ENCODE results near the gene ATAD3A.
A peak's percentile ranks its signal among the peaks of the same experiment; 100 is the strongest.
"Not testable (repeated sequence)": the region's sequence is repeated elsewhere in the genome, so short reads cannot be mapped to it uniquely, and the experiment has no call there.

ATAD3A gene

DNA sequence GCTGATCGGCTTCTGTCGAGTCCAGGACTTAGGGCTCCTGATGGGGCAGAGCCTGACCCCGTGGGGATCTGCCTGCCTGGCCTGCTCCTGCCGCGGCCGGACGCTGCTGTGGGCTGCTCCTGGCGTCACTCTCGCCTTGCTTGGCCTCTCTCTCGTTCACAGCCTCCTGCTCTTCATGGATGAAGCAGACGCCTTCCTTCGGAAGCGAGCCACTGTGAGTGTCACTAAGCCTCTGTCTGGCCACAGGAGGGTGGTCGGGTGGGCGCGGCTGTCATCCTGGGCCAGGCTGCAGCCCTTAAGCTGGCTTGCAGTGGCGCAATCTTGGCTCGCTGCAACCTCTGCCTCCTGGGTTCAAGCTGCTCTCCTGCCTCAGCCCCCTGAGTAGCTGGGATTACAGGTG lies 24.3 kb upstream of the ATAD3A start:
- no peak overlapping the region for H3K4me3 ChIP-seq (replicated peaks in 1 of 2; ENCODE audit: low read depth in 2 of 2, low read length in 2 of 2)
- no peak for DNase-seq (ENCODE audit: low read depth in 2 of 2)
- TF ChIP-seq, protein P1, sequence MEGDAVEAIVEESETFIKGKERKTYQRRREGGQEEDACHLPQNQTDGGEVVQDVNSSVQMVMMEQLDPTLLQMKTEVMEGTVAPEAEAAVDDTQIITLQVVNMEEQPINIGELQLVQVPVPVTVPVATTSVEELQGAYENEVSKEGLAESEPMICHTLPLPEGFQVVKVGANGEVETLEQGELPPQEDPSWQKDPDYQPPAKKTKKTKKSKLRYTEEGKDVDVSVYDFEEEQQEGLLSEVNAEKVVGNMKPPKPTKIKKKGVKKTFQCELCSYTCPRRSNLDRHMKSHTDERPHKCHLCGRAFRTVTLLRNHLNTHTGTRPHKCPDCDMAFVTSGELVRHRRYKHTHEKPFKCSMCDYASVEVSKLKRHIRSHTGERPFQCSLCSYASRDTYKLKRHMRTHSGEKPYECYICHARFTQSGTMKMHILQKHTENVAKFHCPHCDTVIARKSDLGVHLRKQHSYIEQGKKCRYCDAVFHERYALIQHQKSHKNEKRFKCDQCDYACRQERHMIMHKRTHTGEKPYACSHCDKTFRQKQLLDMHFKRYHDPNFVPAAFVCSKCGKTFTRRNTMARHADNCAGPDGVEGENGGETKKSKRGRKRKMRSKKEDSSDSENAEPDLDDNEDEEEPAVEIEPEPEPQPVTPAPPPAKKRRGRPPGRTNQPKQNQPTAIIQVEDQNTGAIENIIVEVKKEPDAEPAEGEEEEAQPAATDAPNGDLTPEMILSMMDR (IDR thresholded peaks at IDR 0.05; ENCODE audit: low read depth, low read length), result no peak

DNA sequence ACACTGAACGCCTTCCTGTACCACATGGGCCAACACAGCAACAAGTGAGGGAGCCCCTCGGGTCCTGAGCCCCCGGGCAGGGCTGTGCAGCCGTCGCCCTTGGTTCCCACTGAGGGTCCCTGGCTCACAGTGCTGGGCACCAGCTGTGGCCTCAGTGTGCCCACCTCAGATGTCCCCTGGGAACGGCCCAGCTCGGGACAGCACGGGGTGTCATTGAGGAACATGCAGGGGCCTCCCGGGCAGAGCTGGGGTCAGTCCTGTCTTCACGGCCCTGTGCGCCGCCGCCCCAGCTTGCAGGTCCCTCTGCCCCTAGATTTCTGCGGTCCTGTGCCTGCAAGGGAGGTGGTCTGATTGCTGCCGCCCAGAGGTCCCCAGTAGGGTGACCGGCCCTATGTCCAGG lies 22.7 kb upstream of the ATAD3A start:
- DNase-seq (ENCODE audit: low read depth in 2 of 2), result no peak

DNA sequence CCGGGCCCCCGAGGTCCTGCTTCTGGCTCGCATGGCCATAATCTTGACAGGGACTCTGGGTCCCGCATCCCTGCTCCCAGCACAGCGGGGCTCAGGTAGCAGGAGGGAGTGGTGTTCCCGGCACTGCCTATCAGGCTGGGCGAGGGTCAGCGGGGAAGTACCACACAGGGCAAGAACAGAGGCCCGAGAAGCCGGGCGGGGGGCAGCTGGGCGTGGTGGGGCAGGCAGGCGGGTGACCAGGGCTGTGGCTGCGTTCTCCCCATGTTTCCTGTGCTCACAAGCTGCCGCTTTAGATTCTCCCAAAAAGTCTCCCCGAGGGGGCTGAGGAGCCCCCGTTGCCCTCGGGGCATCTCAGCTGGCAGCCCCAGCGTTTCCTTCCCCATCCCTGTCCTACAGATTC lies 22.1 kb upstream of the ATAD3A start:
- no peak for DNase-seq (ENCODE audit: low read depth in 2 of 2)
- TF ChIP-seq, protein P1 (IDR thresholded peaks at IDR 0.05; ENCODE audit: low read depth, low read length), result no peak
- no peak overlapping the region for H3K4me3 ChIP-seq (replicated peaks in 1 of 2; ENCODE audit: low read depth in 2 of 2, low read length in 2 of 2)

More for the DNA sequence above, 22.7 kb upstream of the ATAD3A start:
- H3K4me3 ChIP-seq (replicated peaks in 1 of 2; ENCODE audit: low read depth in 2 of 2, low read length in 2 of 2), result no peak overlapping the region
- TF ChIP-seq, protein P1 (IDR thresholded peaks at IDR 0.05; ENCODE audit: low read depth, low read length), result no peak

DNA sequence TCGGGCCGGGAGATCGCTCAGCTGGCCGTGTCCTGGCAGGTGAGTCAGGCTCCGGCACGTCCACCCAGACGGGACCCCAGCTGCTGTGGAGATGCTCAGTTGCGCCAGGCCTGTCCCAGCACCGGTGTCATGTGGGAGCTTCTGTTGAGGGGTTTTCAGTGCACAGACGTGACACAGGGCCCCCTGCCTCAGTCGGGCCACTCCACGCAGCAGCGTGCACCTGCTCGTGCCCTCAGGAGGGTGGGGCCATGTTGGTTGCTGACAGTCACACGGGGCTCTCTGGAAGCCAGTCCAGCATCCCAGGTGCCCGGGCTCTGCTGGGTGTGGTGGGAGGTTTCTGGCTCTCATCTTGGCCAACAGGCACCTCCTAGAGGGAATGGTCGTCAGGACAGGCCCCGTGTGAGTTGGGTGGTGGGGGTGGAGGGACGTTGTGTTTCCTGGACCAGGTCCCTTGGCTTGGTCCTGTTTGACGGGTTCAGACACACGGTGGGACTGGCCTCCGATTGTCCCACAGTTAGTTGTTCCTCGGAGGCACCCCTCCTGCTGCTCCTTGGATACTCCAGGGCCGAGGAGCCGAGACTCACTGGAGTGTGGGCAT lies 21.2 kb upstream of the ATAD3A start:
- no peak for DNase-seq (ENCODE audit: low read depth in 2 of 2)
- TF ChIP-seq, protein P1 (IDR thresholded peaks at IDR 0.05; ENCODE audit: low read depth, low read length), result no peak
- no peak overlapping the region for H3K4me3 ChIP-seq (replicated peaks in 1 of 2; ENCODE audit: low read depth in 2 of 2, low read length in 2 of 2)

DNA sequence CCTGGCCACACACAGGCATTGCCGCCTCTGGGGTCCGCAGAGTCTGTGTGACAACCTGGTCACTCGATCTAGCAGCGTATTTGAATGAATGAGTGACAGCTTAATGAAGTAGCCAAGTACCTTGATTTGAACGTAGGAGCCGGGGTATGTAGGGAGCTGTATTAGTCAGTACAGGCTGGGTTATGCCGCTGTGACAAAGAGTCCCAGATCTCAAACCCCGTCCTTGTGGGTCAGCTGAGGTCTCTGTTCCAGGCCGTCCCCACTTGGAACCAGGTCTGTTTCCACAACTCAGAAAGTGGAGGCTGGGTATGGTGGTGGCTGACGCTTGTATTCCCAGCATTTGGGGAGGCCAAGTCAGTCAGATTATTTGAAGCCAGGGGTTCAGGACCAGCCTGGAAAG lies 20.4 kb upstream of the ATAD3A start:
- no peak for DNase-seq (ENCODE audit: low read depth in 2 of 2)
- TF ChIP-seq, protein P1 (IDR thresholded peaks at IDR 0.05; ENCODE audit: low read depth, low read length), result no peak
- no peak overlapping the region for H3K4me3 ChIP-seq (replicated peaks in 1 of 2; ENCODE audit: low read depth in 2 of 2, low read length in 2 of 2)

DNA sequence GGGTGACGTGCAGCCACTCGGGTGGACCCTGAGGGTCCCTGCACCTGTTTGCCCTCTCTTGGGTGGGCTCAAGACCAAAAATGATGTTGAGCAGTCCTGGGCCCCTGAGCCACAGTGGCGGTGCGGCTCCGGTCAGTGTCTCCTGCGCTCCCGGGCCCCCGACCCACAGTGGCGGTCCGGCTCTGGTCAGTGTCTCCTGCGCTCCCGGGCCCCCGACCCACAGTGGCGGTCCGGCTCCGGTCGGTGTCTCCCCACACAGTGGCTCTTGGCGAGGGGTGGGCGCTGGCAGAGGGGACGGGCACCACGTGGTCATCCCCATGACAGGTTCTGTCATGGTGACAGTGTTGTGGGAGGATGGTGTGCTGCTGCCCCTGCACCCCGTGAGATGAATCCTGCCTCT lies 17.7 kb upstream of the ATAD3A start:
- not testable (repeated sequence) for H3K4me3 ChIP-seq (replicated peaks in 1 of 2; ENCODE audit: low read depth in 2 of 2, low read length in 2 of 2); DNase-seq (ENCODE audit: low read depth in 2 of 2)

DNA sequence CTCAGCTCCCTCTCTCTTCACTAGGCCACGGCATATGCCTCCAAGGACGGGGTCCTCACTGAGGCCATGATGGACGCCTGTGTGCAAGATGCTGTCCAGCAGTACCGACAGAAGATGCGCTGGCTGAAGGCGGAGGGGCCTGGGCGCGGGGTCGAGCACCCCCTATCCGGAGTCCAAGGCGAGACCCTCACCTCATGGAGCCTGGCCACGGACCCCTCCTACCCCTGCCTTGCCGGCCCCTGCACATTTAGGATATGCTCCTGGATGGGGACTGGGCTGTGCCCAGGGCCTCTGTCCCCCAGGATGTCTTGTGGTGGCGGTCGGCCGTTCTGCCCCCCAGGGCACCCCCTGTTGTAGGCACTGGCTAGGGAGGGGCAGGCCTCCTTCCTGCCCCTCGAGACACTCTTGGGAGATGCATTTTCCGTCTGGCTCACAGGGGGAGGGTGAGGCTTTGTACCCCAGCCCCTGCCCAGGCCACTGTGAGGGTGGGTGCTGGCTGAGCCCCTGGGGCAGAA lies 16.4 kb upstream of the ATAD3A start:
- H3K4me3 ChIP-seq (replicated peaks in 1 of 2; ENCODE audit: low read depth in 2 of 2, low read length in 2 of 2); DNase-seq (ENCODE audit: low read depth in 2 of 2): not testable (repeated sequence)

DNA sequence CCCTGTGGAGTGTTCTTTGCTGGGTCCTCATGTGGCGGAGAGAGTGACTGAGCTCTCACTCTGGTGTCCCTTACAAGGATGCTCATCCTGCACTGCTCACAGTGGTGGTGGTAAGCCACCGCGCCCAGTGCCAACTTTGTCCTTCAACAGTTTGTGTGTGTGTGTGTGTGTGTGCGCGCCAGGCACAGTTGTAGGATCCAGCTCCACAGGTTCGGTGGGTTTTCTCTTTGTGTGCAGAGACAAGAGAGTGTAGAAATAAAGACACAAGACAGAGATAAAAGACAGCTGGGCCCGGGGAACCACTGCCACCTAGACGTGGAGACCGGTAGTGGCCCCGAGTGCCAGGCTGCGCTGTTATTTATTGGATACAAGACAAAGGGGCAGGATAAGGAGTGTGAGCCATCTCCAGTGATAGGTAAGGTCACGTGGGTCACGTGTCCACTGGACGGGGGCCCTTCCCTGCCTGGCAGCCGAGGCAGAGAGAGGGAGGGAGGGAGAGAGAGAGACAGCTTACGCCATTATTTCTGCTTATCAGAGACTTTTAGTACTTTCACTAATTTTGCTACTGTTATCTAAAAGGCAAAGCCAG lies 7.1 kb upstream of the ATAD3A start:
- DNase-seq (ENCODE audit: low read depth in 2 of 2), result peak; percentile 71
- H3K4me3 ChIP-seq (replicated peaks in 1 of 2; ENCODE audit: low read depth in 2 of 2, low read length in 2 of 2), result not testable (repeated sequence)
- TF ChIP-seq, protein P1 (IDR thresholded peaks at IDR 0.05; ENCODE audit: low read depth, low read length), result peak; percentile 70

Measured in cardiac fibroblast (primary cell).